GM06990 (cell line): Measurements from ENCODE around the gene PRDM2.

Experiments
- DNase-seq: peaks from one replicate; pipeline ENCODE4 v3.0.0-alpha.2; 2011; ENCODE audit not compliant: insufficient read length; ENCODE audit errors: extremely low read depth
- H3K27me3 ChIP-seq: replicated peaks from 2 replicates; pipeline ENCODE4 v1.6.0; 2011; ENCODE audit warnings: low read length; ENCODE audit not compliant: control insufficient read depth, insufficient read depth
- H3K36me3 ChIP-seq: 2 replicates; pipeline ENCODE4 v1.5.1; 2011; ENCODE audit warnings: low read length; ENCODE audit not compliant: control insufficient read depth, insufficient read depth
- H3K4me3 ChIP-seq: replicated peaks from 2 replicates; pipeline ENCODE4 v1.5.1; 2011; ENCODE audit warnings: low read depth, mild to moderate bottlenecking, control low read depth, low read length
- TF ChIP-seq, protein P1 (sequence below): IDR thresholded peaks from 2 replicates; pipeline ENCODE4 v1.5.1; 2011; ENCODE audit warnings: low read length, control low read depth, mild to moderate bottlenecking, inconsistent platforms; ENCODE audit not compliant: insufficient read depth, poor library complexity, severe bottlenecking

PRDM2 gene

DNA sequence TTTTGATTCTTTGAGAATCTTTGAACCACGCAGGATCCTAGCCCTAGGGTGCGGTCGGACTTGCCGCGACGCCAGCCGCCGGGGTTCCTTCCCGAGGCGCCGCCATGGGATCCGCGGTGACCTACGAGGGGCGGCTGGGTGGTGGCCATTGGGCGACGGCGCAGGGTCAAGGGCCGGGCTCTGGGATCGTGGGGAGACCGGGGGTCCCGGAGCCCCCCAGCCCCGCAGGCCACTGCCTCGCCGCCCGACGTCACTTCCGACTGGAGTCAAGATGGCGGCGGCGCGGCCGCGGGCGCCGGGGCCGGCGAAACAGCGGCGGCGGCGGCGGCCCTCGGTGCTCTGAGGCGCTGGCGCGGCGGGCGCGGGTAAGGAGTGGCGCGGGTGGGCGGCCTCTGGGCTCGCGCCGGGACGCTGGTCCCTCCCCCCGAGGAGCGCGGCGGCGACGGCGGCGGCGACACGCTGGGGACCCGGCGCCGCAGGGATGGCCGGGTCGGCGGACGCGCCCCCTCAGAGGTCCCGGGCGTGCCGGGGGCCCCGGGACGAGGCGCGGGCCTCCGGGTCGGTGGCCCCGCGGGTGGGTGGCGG lies at the start of gene PRDM2:
PRDM2 (plus strand) TSS at position 253 of the 585 bp plus-strand sequence. CDS start 15,418 bp downstream, outside the sequence.
- peak; percentile 81 for DNase-seq
- no peaks in the 10 kb centered on the region for H3K36me3 ChIP-seq

DNA sequence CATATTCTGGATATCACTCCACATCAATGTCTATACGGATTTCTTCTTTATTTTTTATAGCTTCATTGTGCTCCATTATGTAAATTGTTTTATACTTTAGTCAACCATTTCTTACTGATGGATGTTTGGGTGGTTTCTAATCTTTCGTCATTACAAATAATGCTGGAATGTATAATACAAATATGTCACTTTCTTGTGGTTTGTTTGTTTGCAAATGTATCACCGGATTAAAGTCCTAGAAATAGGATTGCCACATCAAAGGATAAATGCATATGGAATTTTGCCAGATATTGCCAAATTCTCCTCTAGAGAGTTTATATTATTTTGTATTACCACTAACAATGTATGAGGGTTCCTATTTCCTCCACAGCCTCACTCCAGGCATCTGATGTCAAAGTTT lies 48.7 kb upstream of the PRDM2 start:
- TF ChIP-seq, protein P1, sequence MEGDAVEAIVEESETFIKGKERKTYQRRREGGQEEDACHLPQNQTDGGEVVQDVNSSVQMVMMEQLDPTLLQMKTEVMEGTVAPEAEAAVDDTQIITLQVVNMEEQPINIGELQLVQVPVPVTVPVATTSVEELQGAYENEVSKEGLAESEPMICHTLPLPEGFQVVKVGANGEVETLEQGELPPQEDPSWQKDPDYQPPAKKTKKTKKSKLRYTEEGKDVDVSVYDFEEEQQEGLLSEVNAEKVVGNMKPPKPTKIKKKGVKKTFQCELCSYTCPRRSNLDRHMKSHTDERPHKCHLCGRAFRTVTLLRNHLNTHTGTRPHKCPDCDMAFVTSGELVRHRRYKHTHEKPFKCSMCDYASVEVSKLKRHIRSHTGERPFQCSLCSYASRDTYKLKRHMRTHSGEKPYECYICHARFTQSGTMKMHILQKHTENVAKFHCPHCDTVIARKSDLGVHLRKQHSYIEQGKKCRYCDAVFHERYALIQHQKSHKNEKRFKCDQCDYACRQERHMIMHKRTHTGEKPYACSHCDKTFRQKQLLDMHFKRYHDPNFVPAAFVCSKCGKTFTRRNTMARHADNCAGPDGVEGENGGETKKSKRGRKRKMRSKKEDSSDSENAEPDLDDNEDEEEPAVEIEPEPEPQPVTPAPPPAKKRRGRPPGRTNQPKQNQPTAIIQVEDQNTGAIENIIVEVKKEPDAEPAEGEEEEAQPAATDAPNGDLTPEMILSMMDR: no peak
- Histone ChIP-seq H3K27me3 (no peaks in the 10 kb centered on the region), H3K36me3 (no peaks in the 10 kb centered on the region), H3K4me3 (no peak overlapping the region)
- DNase-seq: no peak

More for the DNA sequence above, at the start of gene PRDM2:
- TF ChIP-seq, protein P1: no peak
- Histone ChIP-seq H3K4me3 (peak within 1 kb of the TSS; percentile 71), H3K27me3 (no peaks in the 10 kb centered on the region)

DNA sequence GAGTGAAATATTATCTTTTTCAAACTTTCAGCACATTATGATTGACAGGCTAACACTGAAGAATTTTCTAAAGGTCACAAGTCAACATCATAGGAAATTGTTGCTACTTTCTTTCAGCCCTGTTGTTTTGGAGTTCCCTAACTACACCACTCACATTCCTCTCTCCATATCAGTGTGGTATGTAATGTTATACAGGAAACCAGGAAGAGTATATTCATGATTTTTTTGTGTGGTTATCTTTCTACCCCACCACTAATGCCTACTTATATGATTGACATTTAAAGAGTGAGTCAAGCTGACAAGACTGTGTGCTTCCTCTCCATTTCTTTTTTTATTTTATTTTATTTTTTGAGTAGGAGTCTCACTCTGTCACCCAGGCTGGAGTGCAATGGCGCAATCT lies 47.8 kb upstream of the PRDM2 start:
- H3K36me3 ChIP-seq: no peaks in the 10 kb centered on the region
- TF ChIP-seq, protein P1: no peak

DNA sequence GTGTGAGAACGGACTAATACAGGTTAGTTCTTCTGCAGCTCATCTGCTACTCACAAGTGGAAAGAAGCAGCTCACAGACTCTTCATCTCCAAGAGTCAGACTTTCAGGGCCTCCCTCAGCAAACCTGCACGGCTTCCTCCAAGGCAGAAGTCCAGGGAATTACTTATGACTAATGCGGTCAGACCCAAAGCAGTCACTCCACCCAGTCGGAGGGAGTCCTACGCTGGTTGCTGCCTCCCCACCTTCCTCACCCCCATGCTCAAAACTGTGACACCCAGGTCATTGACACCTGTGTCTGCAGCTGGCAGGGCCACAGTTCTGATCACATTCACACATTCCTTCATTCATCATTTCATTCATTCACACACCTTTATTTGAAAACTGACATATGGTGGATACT lies 38.4 kb upstream of the PRDM2 start:
- Histone ChIP-seq H3K27me3 (no peaks in the 10 kb centered on the region), H3K36me3 (no peaks in the 10 kb centered on the region), H3K4me3 (no peak overlapping the region)
- no peak for DNase-seq
- TF ChIP-seq, protein P1: no peak

More for the DNA sequence above, 47.8 kb upstream of the PRDM2 start:
- Histone ChIP-seq H3K27me3 (no peaks in the 10 kb centered on the region), H3K4me3 (no peak overlapping the region)
- DNase-seq: no peak

- Histone ChIP-seq H3K27me3 (no peaks in the 10 kb centered on the region), H3K36me3 (no peaks in the 10 kb centered on the region), H3K4me3 (no peak overlapping the region)
- DNase-seq: no peak
- TF ChIP-seq, protein P1: no peak
Measured at GRCh38 chr1:13662493-13662892, 37.5 kb upstream of the PRDM2 start.

DNA sequence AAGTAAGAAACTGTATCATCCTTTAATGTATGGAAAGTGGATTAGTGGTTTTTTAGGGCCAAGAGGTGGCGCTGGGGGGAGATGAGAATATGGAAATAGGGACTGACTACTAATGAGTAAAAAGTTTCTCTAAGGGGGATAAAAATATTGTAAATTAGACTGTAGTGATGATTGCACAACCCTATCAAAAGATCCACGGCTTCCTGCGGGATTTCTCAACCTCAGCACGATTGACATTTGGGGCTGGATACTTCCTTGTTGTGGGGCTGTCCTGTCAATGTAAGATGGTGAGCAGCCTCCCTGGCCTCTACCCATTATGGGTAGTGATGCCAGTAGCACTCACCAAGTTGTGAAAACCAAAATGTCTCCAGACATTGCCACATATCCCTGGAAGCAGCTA lies 36.0 kb upstream of the PRDM2 start:
- TF ChIP-seq, protein P1: no peak
- no peak for DNase-seq
- Histone ChIP-seq H3K27me3 (no peaks in the 10 kb centered on the region), H3K36me3 (no peaks in the 10 kb centered on the region), H3K4me3 (no peak overlapping the region)
